Measurements from ENCODE around the gene CENPM. TPM values are rescaled to one million over a fixed set of nuclear protein-coding genes. Genes with fewer than 3 reads are reported as not detected.

Gene CENPM
- total and polyA plus RNA-seq, 9 of the 15 experiments (the other 6 are each of a cell fraction or from before 2014, with no cell fraction given), result 11.3 to 67.7 (median 32.3) TPM

DNA sequence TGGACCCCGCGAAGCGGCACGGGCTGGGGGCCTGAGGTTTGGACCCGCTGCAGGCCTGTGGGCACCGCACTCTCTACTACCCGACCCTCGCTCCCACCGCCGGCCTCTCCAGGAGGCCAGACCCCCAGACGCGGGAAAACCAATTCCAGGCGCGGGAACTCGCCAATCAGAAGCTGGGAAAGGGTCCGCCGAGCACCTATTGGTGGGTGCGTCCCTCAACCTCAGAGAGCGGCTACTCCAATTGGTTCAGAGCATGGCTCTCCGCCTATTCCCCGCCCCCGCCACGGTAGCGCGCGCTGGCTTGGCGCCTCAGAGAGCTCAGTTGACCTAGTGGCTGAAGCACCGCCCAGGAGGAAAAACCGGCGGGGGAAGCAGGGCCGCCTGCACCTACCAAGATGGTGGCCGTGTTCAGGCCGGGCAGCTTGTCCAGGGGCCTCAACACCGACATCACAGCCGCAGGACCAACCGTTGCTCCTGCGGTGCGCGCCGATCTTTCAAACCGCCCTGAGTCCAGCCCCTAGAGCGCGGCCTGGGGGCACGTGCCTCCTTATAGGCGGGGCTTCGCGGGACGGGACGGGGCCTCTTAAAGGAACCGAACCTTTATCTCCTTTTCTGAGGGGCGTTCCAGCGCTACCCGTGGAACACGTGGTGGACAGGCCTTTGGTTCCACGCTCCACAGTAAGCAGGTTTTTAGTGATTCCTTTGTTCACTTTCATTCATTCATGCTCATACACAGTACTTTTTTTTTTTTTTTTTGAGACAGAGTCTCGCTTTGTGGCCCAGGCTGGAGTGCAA lies at the start of gene CENPM (continued):
- TF ChIP-seq ZNF592 (IDR thresholded peaks at IDR 0.05) (0 out of 2 replicates have a peak, but pooled peaks have one; percentile 22), RNF219 (CRISPR knock-in tag; IDR thresholded peaks at IDR 0.05) (no peak), ZNF780A (CRISPR knock-in tag; IDR thresholded peaks at IDR 0.05) (no peak), OTX1 (CRISPR knock-in tag; IDR thresholded peaks at IDR 0.05) (no peak), MBD2 (IDR thresholded peaks at IDR 0.05; ENCODE audit: borderline replicate concordance, low read depth) (peak; percentile 94), U2AF2 (optimal IDR thresholded peaks at IDR 0.05; ENCODE audit: low read depth, low read length) (no peak), SPI1 (IDR thresholded peaks at IDR 0.05; ENCODE audit: borderline replicate concordance, low read depth, low read length) (no peak), NBN (IDR thresholded peaks at IDR 0.05; ENCODE audit: low read depth) (peak; percentile 48; the same call in 1 of the 2 replicates), HSF4 (CRISPR knock-in tag; IDR thresholded peaks at IDR 0.05; ENCODE audit: borderline replicate concordance) (no peak), TAF1 (IDR thresholded peaks at IDR 0.05; ENCODE audit: control insufficient read depth, extremely low read depth, insufficient read depth, low read length, severe bottlenecking) (peak; percentile 51)
- TF ChIP-seq, protein P1, sequence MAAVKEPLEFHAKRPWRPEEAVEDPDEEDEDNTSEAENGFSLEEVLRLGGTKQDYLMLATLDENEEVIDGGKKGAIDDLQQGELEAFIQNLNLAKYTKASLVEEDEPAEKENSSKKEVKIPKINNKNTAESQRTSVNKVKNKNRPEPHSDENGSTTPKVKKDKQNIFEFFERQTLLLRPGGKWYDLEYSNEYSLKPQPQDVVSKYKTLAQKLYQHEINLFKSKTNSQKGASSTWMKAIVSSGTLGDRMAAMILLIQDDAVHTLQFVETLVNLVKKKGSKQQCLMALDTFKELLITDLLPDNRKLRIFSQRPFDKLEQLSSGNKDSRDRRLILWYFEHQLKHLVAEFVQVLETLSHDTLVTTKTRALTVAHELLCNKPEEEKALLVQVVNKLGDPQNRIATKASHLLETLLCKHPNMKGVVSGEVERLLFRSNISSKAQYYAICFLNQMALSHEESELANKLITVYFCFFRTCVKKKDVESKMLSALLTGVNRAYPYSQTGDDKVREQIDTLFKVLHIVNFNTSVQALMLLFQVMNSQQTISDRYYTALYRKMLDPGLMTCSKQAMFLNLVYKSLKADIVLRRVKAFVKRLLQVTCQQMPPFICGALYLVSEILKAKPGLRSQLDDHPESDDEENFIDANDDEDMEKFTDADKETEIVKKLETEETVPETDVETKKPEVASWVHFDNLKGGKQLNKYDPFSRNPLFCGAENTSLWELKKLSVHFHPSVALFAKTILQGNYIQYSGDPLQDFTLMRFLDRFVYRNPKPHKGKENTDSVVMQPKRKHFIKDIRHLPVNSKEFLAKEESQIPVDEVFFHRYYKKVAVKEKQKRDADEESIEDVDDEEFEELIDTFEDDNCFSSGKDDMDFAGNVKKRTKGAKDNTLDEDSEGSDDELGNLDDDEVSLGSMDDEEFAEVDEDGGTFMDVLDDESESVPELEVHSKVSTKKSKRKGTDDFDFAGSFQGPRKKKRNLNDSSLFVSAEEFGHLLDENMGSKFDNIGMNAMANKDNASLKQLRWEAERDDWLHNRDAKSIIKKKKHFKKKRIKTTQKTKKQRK (IDR thresholded peaks at IDR 0.05; ENCODE audit: borderline replicate concordance, low read depth, low read length), result no peak
- TF ChIP-seq, protein P2, sequence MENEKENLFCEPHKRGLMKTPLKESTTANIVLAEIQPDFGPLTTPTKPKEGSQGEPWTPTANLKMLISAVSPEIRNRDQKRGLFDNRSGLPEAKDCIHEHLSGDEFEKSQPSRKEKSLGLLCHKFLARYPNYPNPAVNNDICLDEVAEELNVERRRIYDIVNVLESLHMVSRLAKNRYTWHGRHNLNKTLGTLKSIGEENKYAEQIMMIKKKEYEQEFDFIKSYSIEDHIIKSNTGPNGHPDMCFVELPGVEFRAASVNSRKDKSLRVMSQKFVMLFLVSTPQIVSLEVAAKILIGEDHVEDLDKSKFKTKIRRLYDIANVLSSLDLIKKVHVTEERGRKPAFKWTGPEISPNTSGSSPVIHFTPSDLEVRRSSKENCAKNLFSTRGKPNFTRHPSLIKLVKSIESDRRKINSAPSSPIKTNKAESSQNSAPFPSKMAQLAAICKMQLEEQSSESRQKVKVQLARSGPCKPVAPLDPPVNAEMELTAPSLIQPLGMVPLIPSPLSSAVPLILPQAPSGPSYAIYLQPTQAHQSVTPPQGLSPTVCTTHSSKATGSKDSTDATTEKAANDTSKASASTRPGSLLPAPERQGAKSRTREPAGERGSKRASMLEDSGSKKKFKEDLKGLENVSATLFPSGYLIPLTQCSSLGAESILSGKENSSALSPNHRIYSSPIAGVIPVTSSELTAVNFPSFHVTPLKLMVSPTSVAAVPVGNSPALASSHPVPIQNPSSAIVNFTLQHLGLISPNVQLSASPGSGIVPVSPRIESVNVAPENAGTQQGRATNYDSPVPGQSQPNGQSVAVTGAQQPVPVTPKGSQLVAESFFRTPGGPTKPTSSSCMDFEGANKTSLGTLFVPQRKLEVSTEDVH (IDR thresholded peaks at IDR 0.05; ENCODE audit: low read depth, partially characterized antibody), result peak; percentile 99

Data from K562 (cell line).